Measurements from ENCODE around the gene RAI14.

Gene RAI14

GRCh38 chr5:34675857-34676256 lies 19.7 kb downstream of the RAI14 start:
- no peak for DNase-seq (ENCODE audit: low read depth in 2 of 2)

GRCh38 chr5:34676416-34676815 lies 20.3 kb downstream of the RAI14 start:
- DNase-seq (ENCODE audit: low read depth in 2 of 2), result no peak

- no peak for DNase-seq (ENCODE audit: low read depth in 2 of 2)
Measured at GRCh38 chr5:34677428-34677827, 21.3 kb downstream of the RAI14 start.

GRCh38 chr5:34680896-34681295 lies 24.8 kb downstream of the RAI14 start:
- DNase-seq (ENCODE audit: low read depth in 2 of 2), result no peak

- no peak for DNase-seq (ENCODE audit: low read depth in 2 of 2)
Measured at GRCh38 chr5:34682926-34683623, 26.9 kb downstream of the RAI14 start.

GRCh38 chr5:34684281-34684979 lies 28.3 kb downstream of the RAI14 start:
- DNase-seq (ENCODE audit: low read depth in 2 of 2), result no peak

GRCh38 chr5:34684980-34685352 lies 28.8 kb downstream of the RAI14 start:
- no peak for DNase-seq (ENCODE audit: low read depth in 2 of 2)

DNA sequence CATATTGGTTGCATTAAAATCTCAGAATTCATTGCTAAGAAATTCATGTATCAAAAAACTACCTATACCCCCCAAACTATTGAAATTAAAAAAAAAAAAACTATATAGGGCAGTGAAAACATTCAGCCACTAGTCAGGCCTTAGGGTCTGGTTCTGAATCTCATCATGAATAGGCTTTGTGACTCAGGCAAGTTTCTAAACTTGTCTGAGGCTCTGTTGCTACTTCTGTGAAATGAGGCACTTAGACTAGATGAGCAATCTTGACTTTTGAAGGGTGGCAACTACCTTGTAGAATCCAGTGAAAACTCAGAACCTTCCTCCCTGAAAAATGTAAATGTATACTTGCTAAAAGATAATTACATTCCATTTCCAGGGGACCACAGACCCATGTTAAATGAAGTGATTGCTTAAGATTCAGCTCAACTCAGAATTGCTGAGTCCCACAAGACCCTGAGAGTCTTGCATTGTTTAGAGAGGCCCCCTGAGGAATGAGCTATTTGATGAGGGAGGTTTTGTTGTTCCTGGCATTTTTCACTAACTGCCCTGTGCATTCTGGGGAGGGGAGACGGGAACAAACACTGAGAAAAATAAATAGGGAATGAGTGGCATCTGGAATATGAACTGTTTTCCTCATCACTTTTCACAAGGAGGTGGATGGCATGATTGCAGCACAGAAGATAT lies 29.5 kb downstream of the RAI14 start:
- no peak for DNase-seq (ENCODE audit: low read depth in 2 of 2)

DNA sequence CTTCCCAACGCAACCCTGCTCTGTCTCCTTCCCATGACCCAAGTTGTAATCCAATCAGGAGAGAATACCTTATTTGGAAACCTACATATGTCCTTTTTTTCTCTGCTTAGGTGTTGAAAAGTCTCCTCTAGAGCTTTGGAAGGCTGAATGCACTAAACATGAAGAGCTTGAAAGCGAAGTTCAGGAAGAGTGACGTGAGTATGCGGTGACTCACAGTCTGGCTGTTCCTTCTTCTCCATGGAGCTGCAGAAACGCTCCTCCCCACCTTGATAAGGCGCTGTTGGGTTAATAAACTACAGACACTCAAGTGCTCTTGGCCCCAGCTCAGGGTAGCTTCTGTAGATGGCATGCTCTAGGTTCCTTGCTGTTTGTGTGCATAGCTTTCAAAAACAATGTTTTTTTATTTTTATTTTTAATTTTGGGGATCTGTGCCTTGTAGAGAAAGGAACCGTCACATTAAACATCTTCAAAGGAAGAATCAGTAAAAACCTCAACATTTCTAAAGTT lies 30.7 kb downstream of the RAI14 start:
- no peak for DNase-seq (ENCODE audit: low read depth in 2 of 2)

DNA sequence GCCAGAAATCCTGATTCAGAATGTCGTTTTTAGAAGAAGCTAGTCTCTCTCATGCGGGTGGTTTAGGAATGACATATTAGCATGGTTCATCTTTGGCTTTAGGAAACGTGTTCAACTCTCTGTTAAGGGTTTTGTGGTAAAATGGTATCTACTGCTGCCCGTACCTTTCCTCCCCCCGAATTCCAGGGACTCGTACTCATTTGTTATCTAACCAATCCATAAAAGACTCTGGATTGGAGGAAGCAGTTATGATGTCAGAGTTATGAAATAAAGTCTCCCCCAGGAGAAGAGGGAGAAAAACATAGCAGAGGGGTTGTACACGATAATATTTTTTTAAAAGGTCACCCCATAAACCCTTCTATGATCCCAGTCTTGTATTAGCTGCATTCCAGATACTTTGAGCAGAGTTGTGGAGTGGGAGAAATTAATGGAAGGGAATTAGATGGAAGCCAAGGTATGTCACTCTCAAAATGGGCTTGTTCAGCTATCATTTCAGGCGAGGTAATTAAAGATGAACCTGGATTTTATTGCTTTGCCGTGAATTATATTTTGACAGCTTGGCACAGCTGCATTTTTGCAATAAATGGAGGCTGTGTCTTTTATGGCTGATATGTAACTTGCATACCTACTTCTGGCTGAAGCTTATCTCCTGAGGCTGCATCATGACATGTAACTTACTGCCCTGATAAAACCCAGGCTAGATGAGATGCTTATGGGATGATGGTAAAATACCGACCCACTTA lies 31.3 kb downstream of the RAI14 start:
- DNase-seq (ENCODE audit: low read depth in 2 of 2), result no peak

GRCh38 chr5:34688015-34688810 lies 32.1 kb downstream of the RAI14 start:
- DNase-seq (ENCODE audit: low read depth in 2 of 2), result no peak

GRCh38 chr5:34690301-34690700 lies 34.2 kb downstream of the RAI14 start:
- DNase-seq (ENCODE audit: low read depth in 2 of 2), result no peak

DNA sequence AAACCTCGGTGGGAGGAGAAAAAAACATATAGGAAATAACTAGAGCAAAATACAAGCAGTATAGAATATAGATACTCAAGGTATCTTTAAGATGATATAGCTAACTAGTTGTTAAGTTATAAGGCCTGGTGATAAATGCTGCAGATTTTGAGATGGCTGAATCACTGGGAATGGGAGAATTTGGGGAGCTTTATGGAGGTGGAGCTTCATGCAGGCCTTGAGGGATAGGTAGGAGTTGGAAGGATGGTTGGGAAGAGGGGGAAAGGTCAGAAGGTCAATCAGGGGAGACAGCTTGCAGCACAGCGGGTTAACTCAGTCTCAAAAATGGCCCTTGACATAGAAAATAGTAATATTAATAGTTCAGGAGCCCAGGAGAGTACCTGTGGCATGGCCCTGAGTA lies 34.8 kb downstream of the RAI14 start:
- DNase-seq (ENCODE audit: low read depth in 2 of 2), result no peak

GRCh38 chr5:34691326-34691725 lies 35.2 kb downstream of the RAI14 start:
- no peak for DNase-seq (ENCODE audit: low read depth in 2 of 2)

DNA sequence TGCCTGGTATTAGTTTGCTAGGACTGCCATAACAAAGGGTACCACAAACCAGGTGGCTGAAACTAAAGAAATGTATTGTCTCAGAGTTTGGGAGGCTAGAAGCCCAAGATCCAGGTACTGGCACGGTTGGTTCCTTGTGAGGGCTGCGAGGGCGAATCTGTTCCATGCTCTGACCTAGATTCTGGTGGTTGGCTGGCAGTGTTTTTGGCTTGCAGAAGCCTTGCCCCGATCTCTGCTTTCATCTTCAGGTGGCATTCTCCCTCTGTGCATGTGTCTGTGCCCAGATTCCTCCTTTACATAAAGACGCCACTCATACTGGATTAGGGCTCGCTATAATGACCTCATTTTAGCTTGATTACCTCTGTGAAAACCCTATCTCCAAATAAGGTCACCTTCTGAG lies 36.7 kb downstream of the RAI14 start:
- DNase-seq (ENCODE audit: low read depth in 2 of 2), result no peak

DNA sequence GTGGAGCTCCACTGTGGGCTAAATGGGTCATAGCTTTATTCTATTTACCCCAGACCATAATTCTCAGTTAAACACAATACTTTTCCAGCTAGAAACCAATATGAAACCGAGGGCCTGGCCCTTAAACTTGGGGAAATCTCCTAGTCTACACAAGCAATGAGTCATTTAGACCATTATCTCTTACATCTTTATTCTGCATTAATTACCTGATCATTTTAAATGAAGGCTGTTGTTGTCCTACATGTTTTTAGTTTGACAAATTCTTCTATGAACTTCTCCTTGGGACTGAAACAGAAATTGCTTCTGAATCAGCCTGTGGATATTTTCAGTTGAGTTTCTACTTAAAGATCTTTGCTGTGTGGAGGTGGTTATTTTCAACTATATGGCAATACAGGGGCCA lies 37.9 kb downstream of the RAI14 start:
- no peak for DNase-seq (ENCODE audit: low read depth in 2 of 2)

DNA sequence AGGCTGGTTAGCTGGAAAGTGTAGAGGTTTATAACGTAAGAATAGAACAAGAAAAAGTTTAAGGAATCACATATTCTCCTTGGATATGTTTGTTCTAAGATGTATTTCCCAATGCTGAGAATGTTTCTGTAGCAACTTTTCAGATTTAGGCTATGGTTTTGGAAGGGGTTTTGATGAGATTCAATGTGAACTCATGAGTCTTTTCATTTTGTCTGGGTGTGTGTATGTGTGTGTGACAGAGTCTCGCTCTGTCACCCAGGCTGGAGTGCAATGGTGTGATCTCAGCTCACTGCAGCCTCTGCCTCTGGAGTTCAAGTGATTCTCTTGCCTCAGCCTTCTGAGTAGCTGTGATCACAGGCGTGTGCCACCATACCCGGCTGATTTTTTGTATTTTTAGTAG lies 38.6 kb downstream of the RAI14 start:
- no peak for DNase-seq (ENCODE audit: low read depth in 2 of 2)

DNA sequence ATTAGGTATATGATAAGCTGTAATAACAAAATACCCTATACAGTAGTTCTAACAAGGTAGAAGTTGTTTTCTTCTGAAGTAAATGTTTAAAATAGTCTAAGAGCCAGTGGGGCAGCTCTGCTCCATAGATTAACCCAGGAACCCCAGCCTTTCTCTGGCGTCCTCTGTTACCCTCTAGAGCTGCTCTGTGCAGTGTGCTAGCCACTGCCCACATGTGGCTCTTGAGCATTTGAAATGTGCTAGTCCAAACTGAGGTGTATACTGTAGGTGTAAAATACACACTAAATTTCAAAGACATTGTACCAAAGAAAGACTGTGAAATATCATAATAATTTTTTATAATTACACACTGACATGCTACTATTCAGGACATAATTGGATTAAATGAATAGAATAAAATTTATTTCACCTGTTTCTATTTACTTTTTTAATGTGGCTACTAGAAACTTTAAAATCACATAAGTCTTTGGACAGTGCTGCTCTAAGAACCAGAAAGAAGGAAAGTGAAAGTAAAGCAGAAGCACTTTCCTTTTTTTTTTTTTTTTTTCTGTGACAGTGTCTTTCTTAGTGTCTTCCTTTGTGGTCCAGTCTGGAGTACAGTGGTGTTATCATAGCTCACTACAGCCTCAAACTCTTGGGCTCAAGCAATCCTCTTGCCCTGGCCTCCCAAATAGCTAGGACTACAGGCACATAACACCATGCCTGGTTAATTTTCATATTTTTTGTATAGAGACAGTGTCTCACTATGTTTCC lies 39.3 kb downstream of the RAI14 start:
- no peak for DNase-seq (ENCODE audit: low read depth in 2 of 2)

- DNase-seq (ENCODE audit: low read depth in 2 of 2), result no peak
Measured at GRCh38 chr5:34697308-34698108, 41.4 kb downstream of the RAI14 start.

DNA sequence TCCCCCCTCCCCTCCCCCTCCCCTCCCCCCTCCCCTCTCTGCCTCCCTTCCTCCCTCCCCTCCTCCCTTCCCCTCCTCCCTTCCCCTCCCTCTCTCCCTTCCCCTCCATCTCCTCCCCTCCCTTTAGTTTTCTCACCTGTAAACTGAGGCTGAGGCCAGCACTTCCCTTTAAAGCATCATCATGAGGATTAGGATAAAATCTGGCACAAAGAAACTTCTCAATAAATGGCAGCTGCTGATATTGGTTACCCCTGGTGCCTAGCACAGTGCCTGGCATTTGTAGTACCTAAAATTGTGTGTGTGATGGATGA lies 41.9 kb downstream of the RAI14 start:
- DNase-seq (ENCODE audit: low read depth in 2 of 2), result no peak

Measured in stimulated activated CD4-positive, alpha-beta T cell treated with anti-CD3 and anti-CD28 coated beads, Interleukin-1b, Interleukin-23, amount 100 ng/mL, for 1 hour (primary cell).